GM21529 (cell line): ENCODE results near the gene CAPN3.

Source experiments
- ATAC-seq: cut with Tn5 transposase; IDR thresholded peaks from one replicate; pipeline ENCODE4 v1.9.1; 2021; ENCODE audit not compliant: unreplicated experiment

Gene CAPN3

DNA sequence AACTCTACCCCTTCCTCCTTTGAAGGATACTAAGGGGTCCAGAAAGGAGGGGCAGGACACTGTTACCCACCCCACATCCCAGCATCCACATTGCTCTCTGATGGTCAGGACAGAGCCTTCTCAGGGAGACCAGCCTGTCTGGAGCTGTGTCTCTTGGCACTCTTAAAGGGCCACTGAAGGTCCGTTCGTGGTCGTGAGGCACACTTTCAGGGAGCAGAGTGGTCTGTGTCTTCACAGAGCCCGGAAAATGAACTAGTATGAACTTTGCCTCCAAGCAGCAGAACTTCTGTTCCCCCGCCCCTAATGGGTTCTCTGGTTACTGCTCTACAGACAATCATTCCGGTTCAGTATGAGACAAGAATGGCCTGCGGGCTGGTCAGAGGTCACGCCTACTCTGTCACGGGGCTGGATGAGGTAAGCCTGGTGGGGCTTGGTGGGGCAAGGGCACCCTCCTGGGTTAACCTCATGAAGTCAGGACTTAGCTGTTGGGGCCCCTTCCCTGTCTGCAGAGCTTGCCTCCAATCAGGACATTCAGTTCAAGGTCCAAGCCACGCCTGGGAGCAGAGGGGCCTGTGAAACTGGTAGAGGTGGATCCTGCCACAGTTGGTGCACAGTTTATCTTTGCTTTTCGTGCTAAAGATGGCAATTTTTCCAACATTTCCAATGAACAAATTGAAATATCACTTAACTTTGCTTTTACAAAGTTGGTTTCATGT, 33.2 kb downstream of the CAPN3 start:
- ATAC-seq, result no peak

DNA sequence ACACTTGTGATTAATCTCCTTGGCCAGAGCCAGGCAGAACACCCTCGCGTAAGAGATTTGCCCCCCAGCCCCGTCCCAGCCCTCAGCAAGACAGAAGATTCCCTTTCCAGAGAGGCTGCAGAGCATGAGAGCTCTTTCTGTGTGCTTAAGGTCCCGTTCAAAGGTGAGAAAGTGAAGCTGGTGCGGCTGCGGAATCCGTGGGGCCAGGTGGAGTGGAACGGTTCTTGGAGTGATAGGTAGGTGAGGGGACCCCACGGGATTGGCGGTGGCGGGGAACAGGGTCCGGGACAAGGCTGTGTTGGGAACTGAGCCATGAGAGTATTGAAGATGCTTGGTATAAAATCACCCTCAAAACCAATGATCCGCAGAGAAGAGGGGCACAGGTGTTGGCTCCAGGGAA, 34.8 kb downstream of the CAPN3 start:
- no peak for ATAC-seq

DNA sequence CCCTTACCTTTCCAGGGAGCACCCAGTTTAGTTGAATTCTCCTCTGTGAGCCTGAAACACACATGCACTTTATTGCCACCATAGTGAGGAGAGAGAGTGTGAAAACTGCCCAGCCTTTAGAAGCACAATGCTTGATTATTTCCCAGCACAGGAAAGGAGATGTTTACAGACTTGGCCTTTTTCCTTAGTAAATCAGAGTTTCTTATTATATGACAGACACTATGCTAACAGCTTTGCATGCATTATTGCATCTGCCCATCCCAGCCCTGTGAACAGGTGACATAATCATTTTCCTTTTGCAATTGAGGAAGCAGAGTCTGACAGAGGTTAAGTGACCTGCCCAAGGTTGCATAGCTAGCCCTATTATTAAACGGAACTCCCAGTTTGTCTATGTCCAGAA, 36.5 kb downstream of the CAPN3 start:
- no peak for ATAC-seq

DNA sequence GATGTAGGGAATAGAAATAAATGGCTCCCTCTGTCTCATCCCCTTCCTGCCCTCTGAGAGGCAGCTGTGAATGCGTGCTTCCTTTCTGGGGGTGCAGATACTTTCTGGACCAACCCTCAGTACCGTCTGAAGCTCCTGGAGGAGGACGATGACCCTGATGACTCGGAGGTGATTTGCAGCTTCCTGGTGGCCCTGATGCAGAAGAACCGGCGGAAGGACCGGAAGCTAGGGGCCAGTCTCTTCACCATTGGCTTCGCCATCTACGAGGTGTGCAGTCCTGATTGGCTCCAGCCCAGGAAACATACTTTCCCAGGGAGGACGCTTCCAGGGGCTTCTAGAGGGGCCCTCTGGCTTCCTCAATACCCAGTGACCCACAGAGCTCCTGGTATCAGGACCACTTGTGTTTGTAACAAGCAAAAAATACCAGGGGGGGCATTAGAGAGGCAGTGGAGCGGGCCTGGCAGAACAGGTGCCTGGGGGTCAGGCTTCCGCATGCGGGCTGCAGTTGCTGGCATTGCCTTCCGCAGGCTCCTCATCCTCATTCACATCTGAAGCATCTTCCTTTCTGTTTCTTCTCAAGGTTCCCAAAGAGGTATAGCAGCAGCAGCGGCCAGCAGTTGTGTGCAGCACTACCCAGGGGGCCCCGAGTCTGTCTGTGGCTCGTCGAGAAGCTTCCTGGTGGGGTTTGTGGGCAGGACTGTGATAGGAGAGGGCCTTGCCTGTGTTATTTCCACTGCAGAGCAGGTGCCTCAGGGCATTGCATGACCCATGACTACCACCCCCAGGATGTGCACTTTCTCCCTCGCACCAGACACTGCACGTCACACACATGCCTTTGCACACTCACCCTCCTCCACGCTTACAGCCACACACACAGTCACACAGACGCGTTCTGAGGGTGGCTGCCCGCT, 42.5 kb downstream of the CAPN3 start:
- ATAC-seq, result no peak

- no peak for ATAC-seq
These were observed 43.3 kb downstream of the CAPN3 start for GRCh38 chr15:42402455-42403205.

DNA sequence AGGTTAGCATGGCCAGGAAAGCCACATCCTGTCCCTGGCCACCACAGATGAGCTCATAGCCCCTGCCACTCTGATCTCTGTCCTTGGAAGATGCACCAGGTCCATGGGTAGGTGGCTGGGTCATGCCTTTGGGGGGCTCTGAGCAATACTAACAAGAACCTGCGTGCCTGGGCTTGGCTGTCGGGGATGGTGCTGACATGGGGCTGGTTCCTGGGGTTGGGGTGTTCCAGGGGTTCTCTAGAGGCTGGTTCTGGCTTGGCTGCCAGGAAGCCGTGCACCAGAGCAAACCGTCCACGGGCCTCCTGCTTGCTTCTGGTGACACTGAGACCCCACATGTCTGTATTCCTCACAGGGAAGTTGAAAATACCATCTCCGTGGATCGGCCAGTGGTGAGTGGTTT, 44.1 kb downstream of the CAPN3 start:
- no peak for ATAC-seq

GRCh38 chr15:42404461-42405235, 45.3 kb downstream of the CAPN3 start:
- ATAC-seq, result no peak

GRCh38 chr15:42405863-42406482, 46.7 kb downstream of the CAPN3 start:
- no peak for ATAC-seq

DNA sequence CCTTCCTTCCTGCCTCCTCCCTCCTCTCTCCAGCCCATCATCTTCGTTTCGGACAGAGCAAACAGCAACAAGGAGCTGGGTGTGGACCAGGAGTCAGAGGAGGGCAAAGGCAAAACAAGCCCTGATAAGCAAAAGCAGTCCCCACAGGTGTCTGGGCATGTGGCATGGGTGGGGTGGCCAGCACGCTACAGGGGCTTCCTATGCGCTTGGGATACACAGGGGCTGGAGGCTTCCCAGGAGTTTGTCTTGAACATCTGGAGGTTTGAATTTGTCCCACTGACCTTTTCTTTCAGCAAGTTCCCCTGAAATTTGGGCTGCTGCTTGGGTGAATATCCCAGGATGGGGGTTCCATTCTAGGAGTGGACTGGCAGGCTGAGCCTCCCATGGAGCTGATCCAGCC, 48.9 kb downstream of the CAPN3 start:
- no peak for ATAC-seq

- ATAC-seq, result no peak
These were observed 49.7 kb downstream of the CAPN3 start for GRCh38 chr15:42409011-42409410.

DNA sequence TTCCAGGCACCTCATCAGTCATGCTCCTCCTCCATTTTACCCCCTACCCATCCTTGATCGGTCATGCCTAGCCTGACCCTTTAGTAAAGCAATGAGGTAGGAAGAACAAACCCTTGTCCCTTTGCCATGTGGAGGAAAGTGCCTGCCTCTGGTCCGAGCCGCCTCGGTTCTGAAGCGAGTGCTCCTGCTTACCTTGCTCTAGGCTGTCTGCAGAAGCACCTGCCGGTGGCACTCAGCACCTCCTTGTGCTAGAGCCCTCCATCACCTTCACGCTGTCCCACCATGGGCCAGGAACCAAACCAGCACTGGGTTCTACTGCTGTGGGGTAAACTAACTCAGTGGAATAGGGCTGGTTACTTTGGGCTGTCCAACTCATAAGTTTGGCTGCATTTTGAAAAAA, 52.6 kb downstream of the CAPN3 start:
- ATAC-seq, result no peak

DNA sequence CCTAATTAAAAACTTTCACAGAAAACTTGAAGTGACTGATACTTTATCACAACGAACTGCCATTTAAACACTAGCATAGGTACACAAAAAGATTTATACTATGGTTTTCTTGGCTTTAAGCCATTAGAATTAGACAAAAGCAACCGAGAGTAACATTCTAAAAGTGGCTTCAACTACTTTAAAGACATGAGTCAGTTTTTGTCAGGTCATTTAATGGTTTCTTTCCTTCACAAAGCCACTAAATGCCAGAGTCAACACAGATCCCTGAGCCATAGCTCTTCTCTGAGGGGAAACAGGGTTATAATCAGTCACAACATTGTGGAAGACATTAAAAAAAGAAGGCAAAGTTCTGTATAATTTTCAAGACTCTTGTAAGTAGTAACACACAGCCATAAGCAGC, 54.6 kb downstream of the CAPN3 start:
- ATAC-seq, result no peak

DNA sequence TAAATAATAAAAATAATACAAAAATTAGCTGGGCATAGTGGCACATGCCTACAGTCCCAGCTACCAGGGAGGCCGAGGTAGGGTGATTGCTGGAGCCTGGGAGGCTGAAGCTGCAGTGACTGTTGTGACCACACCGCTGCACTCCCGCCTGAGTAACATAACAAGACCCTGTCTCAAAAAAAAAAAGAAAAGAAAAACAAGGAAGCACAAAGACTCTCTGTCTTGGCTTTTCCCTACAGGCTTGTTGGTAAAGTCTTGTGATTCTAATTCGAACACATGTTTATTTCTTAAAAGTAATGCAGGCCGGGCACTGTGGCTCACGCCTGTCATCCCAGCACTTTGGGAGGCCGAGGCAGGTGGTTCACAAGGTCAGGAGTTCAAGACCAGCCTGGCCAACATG, 60.1 kb downstream of the CAPN3 start:
- ATAC-seq, result no peak

- no peak for ATAC-seq
These were observed 62.1 kb downstream of the CAPN3 start for GRCh38 chr15:42421376-42421775.

DNA sequence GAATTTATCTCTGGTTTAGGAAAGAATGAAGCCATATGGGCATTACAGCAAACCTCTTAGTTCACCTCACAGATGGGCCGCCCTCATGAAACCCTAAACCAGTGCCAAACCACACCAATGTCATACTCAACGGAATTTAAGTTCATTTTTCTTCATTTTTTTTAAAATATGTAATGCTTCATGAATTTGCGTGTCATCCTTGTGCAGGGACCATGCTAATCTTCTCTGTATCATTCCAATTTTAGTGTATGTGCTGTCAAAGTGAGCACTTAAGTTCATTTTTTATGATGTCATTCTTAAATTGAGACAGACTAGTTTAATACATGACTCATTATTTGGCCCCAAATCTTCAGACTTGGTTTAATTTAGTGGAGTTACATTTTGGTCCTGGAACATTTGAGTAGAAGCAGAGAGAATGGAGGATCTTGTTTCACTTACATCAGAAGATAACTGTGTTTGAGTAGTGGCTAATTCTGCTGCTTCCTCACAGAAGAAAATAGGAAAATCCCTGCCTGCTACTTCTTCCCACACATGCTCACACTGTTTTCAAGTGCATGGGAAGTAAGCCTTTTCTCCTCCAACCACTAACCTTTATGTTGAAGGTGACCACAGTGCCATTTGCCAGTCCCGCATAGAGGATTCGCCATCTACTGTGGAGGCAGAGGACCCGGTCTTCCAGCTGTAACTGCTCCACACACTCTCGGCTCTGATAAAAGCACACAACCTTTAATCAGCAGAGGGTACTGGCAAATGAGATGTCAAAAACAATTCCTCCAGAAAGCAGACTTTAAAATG, 68.3 kb downstream of the CAPN3 start:
- ATAC-seq, result no peak

DNA sequence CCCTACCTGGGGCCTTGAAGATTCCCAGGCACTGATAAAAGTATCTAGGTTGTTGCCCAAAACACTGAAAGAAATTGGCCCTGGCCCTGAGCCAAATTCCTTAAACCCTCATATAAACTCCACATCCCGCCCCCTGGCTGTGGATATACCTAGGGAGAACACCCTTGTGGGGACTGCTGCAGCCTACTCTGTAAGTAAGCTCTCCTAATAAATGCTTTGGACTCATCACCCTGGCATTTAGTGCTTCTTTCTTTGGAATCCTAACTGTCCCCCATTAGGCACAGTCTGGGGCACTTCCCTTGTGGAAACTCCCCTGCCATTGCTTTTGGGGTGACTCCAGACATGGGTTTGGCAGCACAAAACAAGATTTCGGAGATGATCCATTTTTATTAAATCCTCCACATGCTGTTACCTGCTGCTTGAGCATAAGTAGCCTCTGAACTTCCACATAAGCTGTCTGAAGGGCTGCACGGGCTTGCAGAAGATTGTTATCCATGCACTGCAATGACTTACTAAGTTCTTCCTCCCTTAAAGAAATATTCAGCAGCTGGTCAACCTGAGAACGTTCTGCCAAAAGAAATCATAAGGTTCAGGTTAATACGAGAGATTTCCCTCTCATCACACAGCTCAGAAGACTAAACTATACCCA, 85.2 kb downstream of the CAPN3 start:
- no peak for ATAC-seq

- ATAC-seq, result no peak
These were observed 86.2 kb downstream of the CAPN3 start for GRCh38 chr15:42445551-42445950.

GRCh38 chr15:42447599-42447998, 88.3 kb downstream of the CAPN3 start:
- ATAC-seq, result no peak

GRCh38 chr15:42448281-42448680, 89.0 kb downstream of the CAPN3 start:
- no peak for ATAC-seq
